Testis (tissue), 5 donors: ENCODE measurements around the gene ZNRF3. TPM values are rescaled to one million over a fixed set of nuclear protein-coding genes. Genes with fewer than 3 reads are reported as not detected.
A peak's percentile ranks its signal among the peaks of the same experiment; 100 is the strongest.

Source experiments
- DNase-seq: peaks from one replicate; pipeline ENCODE4 v3.0.0-alpha.2; 2019
- H3K27ac ChIP-seq, 2 donors: fragments of 200-600 bp; sonication (generic); one replicate each; pipeline ENCODE4 v1.5.1; 2019
- H3K27me3 ChIP-seq: fragments of 200-600 bp; sonication (generic); one replicate; pipeline ENCODE4 v1.5.1; 2019
- H3K36me3 ChIP-seq: fragments of 200-600 bp; sonication (generic); one replicate; pipeline ENCODE4 v1.5.1; 2017; ENCODE audit warnings: low read depth; ENCODE audit errors: missing control alignments
- H3K4me1 ChIP-seq: fragments of 200-600 bp; sonication (generic); one replicate; pipeline ENCODE4 v1.5.1; 2019
- H3K4me3 ChIP-seq, 2 donors: fragments of 200-600 bp; sonication (generic); one replicate each; pipeline ENCODE4 v1.5.1; 2017 to 2019
- H3K9me3 ChIP-seq: fragments of 200-600 bp; sonication (generic); one replicate; pipeline ENCODE4 v1.5.1; 2017
- POLR2A ChIP-seq: fragments of 450-650 bp; IDR thresholded peaks from one replicate; pipeline ENCODE4 v1.6.1; 2017; ENCODE audit warnings: antibody characterized with exemption, mild to moderate bottlenecking, moderate library complexity
- WGBS, 2 donors: methylation state at CpG; one replicate each; pipeline ENCODE4 v1.1.5; 2018; 5-methylcytosine and 5-hydroxymethylcytosine counted together
- intact Hi-C: fragments of 100-400 bp; cut with DNase I; formaldehyde crosslinking; loops from one replicate; pipeline ENCODE4 v1.15.1; 2023; ENCODE audit warnings: low total_unique reads
- long read RNA-seq, 2 donors: transcript quantifications; one replicate each; lab custom pipeline, GENCODE V29; 2026
- polyA plus RNA-seq: library from polyadenylated mRNA; stranded (reverse); fragments of 350-450 nt; fragmentation: Illumina TruSeq; extraction: RNeasy Lipid Tissue Mini Kit (QIAGEN cat#74804); gene quantifications from one replicate; pipeline ENCODE4 v1.2.3, GENCODE V29; 2014; ENCODE audit warnings: low read depth, low replicate concordance; ENCODE audit not compliant: insufficient read depth
- total RNA-seq, 2 donors: library from RNA; depleted of rRNA; stranded (reverse); fragments of >200 nt; gene quantifications; one replicate each; pipeline ENCODE4 v1.2.3, GENCODE V29; 2016
- TF ChIP-seq, protein P1 (sequence below), 3 experiments: fragments of 450-650 bp in 2 of 3; fragments of 200-600 bp in 1 of 3; sonication (generic) in 1 of 3; IDR thresholded peaks; one replicate each; pipeline ENCODE4 v1.5.1; 2016 to 2019; ENCODE audit warnings: antibody characterized with exemption in 3 of 3, mild to moderate bottlenecking in 2 of 3, moderate library complexity in 1 of 3

Gene ZNRF3
- 10 to 100 TPM; 32.2 to 44.5 TPM for total RNA-seq
- 13.9 TPM for polyA plus RNA-seq
- long read RNA-seq, donor 1, full-length matches to known transcripts = 2 of 2 reads
- long read RNA-seq, donor 1, partial matches to known transcripts = 0 of 2 reads
- long read RNA-seq, donor 1, other reads (novel, unspliced or antisense) = 0 of 2 reads
- long read RNA-seq, donor 2, full-length matches to known transcripts = 1 of 7 reads
- long read RNA-seq, donor 2, partial matches to known transcripts = 6 of 7 reads
- long read RNA-seq, donor 2, other reads (novel, unspliced or antisense) = 0 of 7 reads

DNA sequence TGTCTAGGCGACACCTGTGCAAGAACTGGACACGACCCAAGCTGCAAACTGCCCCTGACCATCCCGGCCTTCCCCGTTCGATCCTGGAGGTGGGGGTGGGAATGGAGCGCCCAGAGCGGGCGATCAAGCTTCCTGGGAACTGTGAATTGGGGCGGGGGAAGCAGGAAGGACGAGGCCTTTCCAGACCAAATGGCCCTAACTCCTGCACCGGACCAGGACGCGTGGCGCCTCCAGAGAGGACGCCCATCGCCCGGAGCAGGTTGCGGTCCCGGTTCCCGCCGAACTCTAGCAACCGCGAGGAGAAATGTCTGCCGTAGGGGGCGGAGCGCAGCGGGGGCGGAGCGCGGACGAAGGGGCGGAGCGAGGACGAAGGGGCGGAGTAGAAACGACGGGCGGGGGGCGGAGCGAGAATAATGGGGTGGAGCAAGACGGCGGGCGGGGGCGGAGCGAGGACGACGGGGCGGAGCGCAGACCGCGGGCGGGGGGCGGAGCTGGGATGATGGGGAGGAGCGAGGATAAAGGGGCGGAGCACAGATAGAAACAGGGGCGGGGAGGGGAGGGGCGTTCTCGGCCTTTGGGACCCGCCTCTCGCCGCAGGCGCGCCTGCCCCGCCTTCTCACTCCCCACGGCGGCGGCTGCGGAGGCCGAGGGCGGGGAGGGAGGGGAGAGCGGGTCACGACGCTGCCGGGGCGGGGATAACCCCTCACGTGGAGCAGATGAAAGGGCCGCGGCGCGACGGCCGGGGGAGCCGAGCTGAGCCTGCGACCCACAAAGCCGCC is at the start of gene ZNRF3:
ZNRF3 (plus strand) TSS at position 695 of the 779 bp plus-strand sequence. CDS start 195 bp downstream, outside the sequence.
- H3K4me1 ChIP-seq = peaks cover 11% of the 10 kb centered on the region
- 1% methylated on average over 38 to 76 of the region's 85 CpGs for WGBS, 2 donors
- intact Hi-C loops = no loop called here
- no peaks in the 10 kb centered on the region for H3K9me3 ChIP-seq
- no peak for TF ChIP-seq POLR2A
- TF ChIP-seq, protein P1, sequence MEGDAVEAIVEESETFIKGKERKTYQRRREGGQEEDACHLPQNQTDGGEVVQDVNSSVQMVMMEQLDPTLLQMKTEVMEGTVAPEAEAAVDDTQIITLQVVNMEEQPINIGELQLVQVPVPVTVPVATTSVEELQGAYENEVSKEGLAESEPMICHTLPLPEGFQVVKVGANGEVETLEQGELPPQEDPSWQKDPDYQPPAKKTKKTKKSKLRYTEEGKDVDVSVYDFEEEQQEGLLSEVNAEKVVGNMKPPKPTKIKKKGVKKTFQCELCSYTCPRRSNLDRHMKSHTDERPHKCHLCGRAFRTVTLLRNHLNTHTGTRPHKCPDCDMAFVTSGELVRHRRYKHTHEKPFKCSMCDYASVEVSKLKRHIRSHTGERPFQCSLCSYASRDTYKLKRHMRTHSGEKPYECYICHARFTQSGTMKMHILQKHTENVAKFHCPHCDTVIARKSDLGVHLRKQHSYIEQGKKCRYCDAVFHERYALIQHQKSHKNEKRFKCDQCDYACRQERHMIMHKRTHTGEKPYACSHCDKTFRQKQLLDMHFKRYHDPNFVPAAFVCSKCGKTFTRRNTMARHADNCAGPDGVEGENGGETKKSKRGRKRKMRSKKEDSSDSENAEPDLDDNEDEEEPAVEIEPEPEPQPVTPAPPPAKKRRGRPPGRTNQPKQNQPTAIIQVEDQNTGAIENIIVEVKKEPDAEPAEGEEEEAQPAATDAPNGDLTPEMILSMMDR (IDR thresholded peaks at IDR 0.05) = no peak
- DNase-seq = peak; percentile 96
- peak within 1 kb of the TSS in 1 of 2 donors; percentile 31 for H3K27ac ChIP-seq
- H3K36me3 ChIP-seq = no peaks in the 10 kb centered on the region
- H3K27me3 ChIP-seq = no peaks in the 10 kb centered on the region
- peak within 1 kb of the TSS; percentile 69 to 70 for H3K4me3 ChIP-seq

DNA sequence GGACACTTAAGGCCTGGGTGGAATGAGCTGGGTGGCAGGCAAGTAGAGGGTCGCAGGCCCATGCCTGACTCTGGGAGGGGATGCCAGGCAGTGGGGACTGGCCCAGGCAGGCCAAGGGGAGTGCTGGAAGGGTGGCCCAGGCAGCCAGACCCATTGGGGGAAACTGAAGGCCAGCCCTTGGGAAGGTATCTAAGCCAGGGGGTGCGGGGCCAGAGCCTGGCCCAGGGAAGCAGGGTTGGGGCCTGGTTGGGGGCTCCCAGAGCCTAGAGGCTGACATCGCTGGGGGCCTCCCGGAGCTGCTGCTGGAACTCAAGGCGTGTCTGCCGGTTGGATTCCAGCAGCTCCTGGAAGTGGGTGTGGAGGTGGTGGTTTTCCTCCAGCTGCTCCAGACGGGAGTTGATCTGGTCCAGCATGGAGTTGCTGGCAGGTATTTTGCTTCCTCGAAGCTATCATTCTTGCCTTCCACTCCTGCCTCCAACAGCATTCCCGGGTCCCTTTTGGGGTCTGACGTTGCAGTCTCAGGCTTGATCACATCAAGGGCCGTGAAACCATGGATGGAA is 47.7 kb upstream of the ZNRF3 start:
- Histone ChIP-seq H3K9me3 (no peaks in the 10 kb centered on the region), H3K36me3 (no peaks in the 10 kb centered on the region), H3K27ac (no peak overlapping the region), H3K27me3 (no peaks in the 10 kb centered on the region), H3K4me3 (no peak overlapping the region), H3K4me1 (no peaks in the 10 kb centered on the region)
- intact Hi-C loops = loop anchor here (10.0 kb wide), 1 partner anchor 231 kb away; no protein-coding TSS in a partner anchor
- TF ChIP-seq, protein P1 (IDR thresholded peaks at IDR 0.05) = no peak
- no peak for TF ChIP-seq POLR2A
- WGBS, 2 donors = 92 to 93% methylated on average over 11 of the region's 11 CpGs
- DNase-seq = no peak

- intact Hi-C loops = loop anchor here (10.0 kb wide), 1 partner anchor 233 kb away; no protein-coding TSS in a partner anchor
- WGBS, 2 donors = 89 to 94% methylated on average over 6 of the region's 6 CpGs
- Histone ChIP-seq H3K36me3 (no peaks in the 10 kb centered on the region), H3K27me3 (no peaks in the 10 kb centered on the region), H3K4me1 (no peaks in the 10 kb centered on the region), H3K9me3 (no peaks in the 10 kb centered on the region), H3K27ac (no peak overlapping the region), H3K4me3 (no peak overlapping the region)
- DNase-seq = no peak
- TF ChIP-seq, protein P1 (IDR thresholded peaks at IDR 0.05) = no peak
- TF ChIP-seq POLR2A = no peak
These were observed 45.7 kb upstream of the ZNRF3 start for GRCh38 chr22:28837640-28838039.

- no peaks in the 10 kb centered on the region for H3K27me3 ChIP-seq
- H3K27ac ChIP-seq = no peak overlapping the region
- H3K36me3 ChIP-seq = no peaks in the 10 kb centered on the region
- TF ChIP-seq POLR2A = no peak
- TF ChIP-seq, protein P1 (IDR thresholded peaks at IDR 0.05) = no peak
- intact Hi-C loops = loop anchor here (10.0 kb wide), 1 partner anchor 234 kb away; no protein-coding TSS in a partner anchor
- 81 to 86% methylated on average over 5 of the region's 5 CpGs for WGBS, 2 donors
- no peaks in the 10 kb centered on the region for H3K9me3 ChIP-seq
- no peak overlapping the region for H3K4me3 ChIP-seq
- DNase-seq = no peak
- H3K4me1 ChIP-seq = no peaks in the 10 kb centered on the region
These were observed 44.4 kb upstream of the ZNRF3 start for GRCh38 chr22:28838971-28839370.
